Esophagus muscularis mucosa (tissue), 4 donors: ENCODE results near the gene TIGD3. TPM values are rescaled to one million over a fixed set of nuclear protein-coding genes. Genes with fewer than 3 reads are reported as not detected.

ENCODE experiments used
- DNase-seq: peaks from one replicate; pipeline ENCODE4 v3.0.0-alpha.2; 2017; ENCODE audit errors: extremely low spot score
- H3K27ac ChIP-seq, 4 donors: fragments of 200-600 bp; sonication (generic); replicated peaks in 1 of 4; 1 replicate in 3 of 4; 2 replicates in 1 of 4; pipeline ENCODE4 v1.5.1; 2016 to 2019; ENCODE audit warnings: mild to moderate bottlenecking in 1 of 4
- H3K27me3 ChIP-seq, 4 donors: fragments of 200-600 bp; sonication (generic); one replicate each; pipeline versions ENCODE4 v1.5.1 to v1.6.0; 2016 to 2019
- H3K36me3 ChIP-seq, 4 donors: fragments of 200-600 bp; sonication (generic); one replicate each; pipeline ENCODE4 v1.5.1; 2016 to 2019
- H3K4me1 ChIP-seq, 4 donors: fragments of 200-600 bp; sonication (generic); one replicate each; pipeline ENCODE4 v1.5.1; 2016 to 2019
- H3K4me3 ChIP-seq, 4 donors: fragments of 200-600 bp; sonication (generic); 1 replicate in 2 of 4; 2 replicates in 2 of 4; pipeline ENCODE4 v1.5.1; 2016 to 2019; ENCODE audit warnings: mild to moderate bottlenecking in 4 of 4, moderate library complexity in 1 of 4
- H3K9me3 ChIP-seq, 4 donors: fragments of 200-600 bp; sonication (generic); 1 replicate in 3 of 4; 2 replicates in 1 of 4; pipeline ENCODE4 v1.5.1; 2016 to 2019
- EP300 ChIP-seq: sonication (generic); formaldehyde crosslinking; IDR thresholded peaks from one replicate; pipeline ENCODE4 v1.6.1; 2017; ENCODE audit warnings: antibody characterized with exemption
- POLR2A ChIP-seq: fragments of 450-650 bp; IDR thresholded peaks from one replicate; pipeline ENCODE4 v1.6.1; 2017; ENCODE audit warnings: antibody characterized with exemption, moderate library complexity, mild to moderate bottlenecking, low read depth
- POLR2AphosphoS5 ChIP-seq, 2 donors: sonication (generic); formaldehyde crosslinking; IDR thresholded peaks; one replicate each; pipeline ENCODE4 v1.6.1; 2017; ENCODE audit warnings: antibody characterized with exemption in 2 of 2
- whole genome bisulfite sequencing: methylation state at CpG from one replicate; pipeline ENCODE4 v1.1.5; 2018; 5-methylcytosine and 5-hydroxymethylcytosine counted together
- intact Hi-C: fragments of 100-400 bp; cut with DNase I; formaldehyde crosslinking; loops from one replicate; pipeline ENCODE4 v1.15.1; 2023
- total RNA-seq, 4 donors: library from RNA; depleted of rRNA; stranded (reverse); fragments of >200 nt; gene quantifications; one replicate each; pipeline versions ENCODE4 v1.1.0 to v1.2.1, GENCODE V29; 2016
- TF ChIP-seq, protein P1 (sequence below), 3 experiments: fragments of 200-600 bp in 2 of 3; fragments of 450-650 bp in 1 of 3; sonication (generic) in 2 of 3; IDR thresholded peaks; one replicate each; pipeline ENCODE4 v1.5.1; 2017 to 2019; ENCODE audit warnings: antibody characterized with exemption in 3 of 3, mild to moderate bottlenecking in 2 of 3, moderate library complexity in 1 of 3

The TIGD3 gene
- total RNA-seq, 4 donors from 2014 or later, result 0.19 TPM; not detected in 3

GRCh38 chr11:65370659-65371049, 16.1 kb downstream of the TIGD3 start:
- intact Hi-C loops, result no loop called here
- H3K27ac ChIP-seq, result no peak overlapping the region
- WGBS, result 78% methylated on average over 6 of the region's 6 CpGs
- H3K4me1 ChIP-seq, result peaks cover 7 to 13% (median 8%) of the 10 kb centered on the region in 4 donors
- H3K4me3 ChIP-seq, result no peak overlapping the region
- H3K27me3 ChIP-seq, result no peaks in the 10 kb centered on the region
- H3K36me3 ChIP-seq, result no peaks in the 10 kb centered on the region
- no peak for TF ChIP-seq EP300
- TF ChIP-seq POLR2AphosphoS5 (IDR thresholded peaks at IDR 0.05), result no peak
- no peak for TF ChIP-seq POLR2A
- DNase-seq, result no peak
- no peaks in the 10 kb centered on the region for H3K9me3 ChIP-seq

DNA sequence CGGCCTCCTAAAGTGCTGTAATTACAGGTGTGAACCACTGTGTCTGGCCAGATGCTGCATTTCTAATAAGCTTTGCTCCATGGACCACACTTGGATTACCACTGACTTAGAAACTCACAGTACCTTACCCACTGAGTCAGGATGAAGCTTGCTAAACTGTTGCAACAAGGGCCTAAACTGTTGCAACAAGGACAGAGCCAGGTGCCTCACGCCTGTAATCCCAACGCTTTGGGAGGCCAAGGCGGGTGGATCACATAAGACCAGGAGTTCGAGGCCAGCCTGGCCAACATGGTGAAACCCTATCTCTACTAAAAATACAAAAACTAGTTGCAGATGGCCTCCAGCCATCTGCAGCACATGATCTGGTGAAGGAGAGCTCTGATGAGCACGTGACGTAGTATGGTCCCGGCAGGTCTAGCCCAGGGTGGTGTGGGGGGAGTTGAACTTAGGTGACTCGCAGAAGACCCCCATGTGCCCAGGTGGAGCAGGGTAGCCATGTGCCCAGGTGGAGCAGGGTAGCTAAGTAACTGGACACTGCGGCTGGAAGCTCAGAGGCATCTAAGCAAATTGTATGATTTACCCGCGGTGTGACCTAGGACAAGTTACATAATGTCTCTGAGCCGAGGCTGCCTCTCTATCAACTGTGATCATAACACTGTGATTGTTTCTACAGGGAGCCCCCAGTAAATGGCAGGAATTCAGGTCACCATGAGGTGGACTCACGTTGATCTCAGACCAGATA, 19.5 kb downstream of the TIGD3 start:
- Histone ChIP-seq H3K27ac (no peak overlapping the region), H3K27me3 (no peaks in the 10 kb centered on the region), H3K4me3 (no peak overlapping the region), H3K4me1 (peaks cover 0 to 4% (median 0%) of the 10 kb centered on the region in 4 donors), H3K36me3 (peaks cover 0 to 4% (median 2%) of the 10 kb centered on the region in 4 donors), H3K9me3 (no peaks in the 10 kb centered on the region)
- 90% methylated on average over 12 of the region's 14 CpGs for WGBS
- DNase-seq, result no peak
- TF ChIP-seq, protein P1, sequence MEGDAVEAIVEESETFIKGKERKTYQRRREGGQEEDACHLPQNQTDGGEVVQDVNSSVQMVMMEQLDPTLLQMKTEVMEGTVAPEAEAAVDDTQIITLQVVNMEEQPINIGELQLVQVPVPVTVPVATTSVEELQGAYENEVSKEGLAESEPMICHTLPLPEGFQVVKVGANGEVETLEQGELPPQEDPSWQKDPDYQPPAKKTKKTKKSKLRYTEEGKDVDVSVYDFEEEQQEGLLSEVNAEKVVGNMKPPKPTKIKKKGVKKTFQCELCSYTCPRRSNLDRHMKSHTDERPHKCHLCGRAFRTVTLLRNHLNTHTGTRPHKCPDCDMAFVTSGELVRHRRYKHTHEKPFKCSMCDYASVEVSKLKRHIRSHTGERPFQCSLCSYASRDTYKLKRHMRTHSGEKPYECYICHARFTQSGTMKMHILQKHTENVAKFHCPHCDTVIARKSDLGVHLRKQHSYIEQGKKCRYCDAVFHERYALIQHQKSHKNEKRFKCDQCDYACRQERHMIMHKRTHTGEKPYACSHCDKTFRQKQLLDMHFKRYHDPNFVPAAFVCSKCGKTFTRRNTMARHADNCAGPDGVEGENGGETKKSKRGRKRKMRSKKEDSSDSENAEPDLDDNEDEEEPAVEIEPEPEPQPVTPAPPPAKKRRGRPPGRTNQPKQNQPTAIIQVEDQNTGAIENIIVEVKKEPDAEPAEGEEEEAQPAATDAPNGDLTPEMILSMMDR (IDR thresholded peaks at IDR 0.05), result no peak
- TF ChIP-seq EP300 (no peak), POLR2AphosphoS5 (IDR thresholded peaks at IDR 0.05) (no peak), POLR2A (no peak)
- intact Hi-C loops, result no loop called here

DNA sequence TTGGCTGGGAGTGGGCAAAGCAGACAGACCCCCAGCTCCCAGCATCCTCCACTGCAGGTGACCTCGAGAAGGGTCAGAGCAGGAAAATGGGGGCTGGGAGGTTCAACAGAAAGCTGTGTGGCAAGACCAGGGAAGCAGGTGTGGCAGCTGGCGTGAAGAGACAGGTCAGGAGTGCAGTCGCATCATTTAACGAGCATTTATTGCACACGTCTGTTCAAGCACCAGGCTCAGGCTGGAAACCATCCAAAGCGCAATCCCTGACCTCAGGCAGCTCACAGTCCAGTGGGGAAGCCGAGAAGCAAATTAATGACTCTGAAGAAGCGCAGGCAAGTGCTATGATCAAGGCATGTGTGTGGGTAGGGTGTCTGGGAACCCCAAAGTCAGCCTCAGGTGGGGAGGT, 20.5 kb downstream of the TIGD3 start:
- WGBS, result 88% methylated on average over 8 of the region's 8 CpGs
- no peak overlapping the region for H3K27ac ChIP-seq
- no peaks in the 10 kb centered on the region for H3K27me3 ChIP-seq
- peaks cover 0 to 7% (median 2%) of the 10 kb centered on the region in 4 donors for H3K36me3 ChIP-seq
- intact Hi-C loops, result no loop called here
- peaks cover 0 to 4% (median 0%) of the 10 kb centered on the region in 4 donors for H3K4me1 ChIP-seq
- no peaks in the 10 kb centered on the region for H3K9me3 ChIP-seq
- TF ChIP-seq EP300 (no peak), POLR2A (no peak), POLR2AphosphoS5 (IDR thresholded peaks at IDR 0.05) (no peak)
- TF ChIP-seq, protein P1 (IDR thresholded peaks at IDR 0.05), result no peak
- DNase-seq, result no peak
- H3K4me3 ChIP-seq, result no peak overlapping the region

DNA sequence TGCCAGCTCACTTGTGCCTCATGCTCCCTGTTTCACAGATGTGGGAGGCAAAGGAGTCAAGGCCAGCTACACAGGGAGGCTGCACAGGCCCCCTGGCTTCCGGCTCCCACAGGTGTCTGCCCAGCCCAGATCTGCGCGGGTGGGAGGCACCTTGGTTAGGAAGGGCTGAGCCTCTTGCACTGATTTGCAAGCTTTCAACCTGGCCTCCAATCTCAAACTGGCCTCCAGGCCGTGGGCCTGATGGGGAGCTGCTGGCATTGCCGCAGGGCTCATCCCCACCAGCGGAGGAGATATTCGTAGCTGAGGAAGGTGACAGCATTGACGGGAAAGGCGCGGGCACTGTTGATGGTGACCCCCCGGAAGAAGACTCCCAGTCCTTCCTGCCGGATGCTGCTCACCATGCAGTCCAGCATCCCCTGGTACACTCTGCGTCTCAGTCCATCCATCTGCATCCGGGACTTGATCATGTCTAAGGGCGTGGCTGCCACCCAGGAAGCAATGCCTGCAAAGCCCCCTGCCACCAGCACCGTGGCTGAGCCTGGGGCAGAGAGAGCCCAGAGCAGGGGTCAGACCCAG, 21.7 kb downstream of the TIGD3 start:
- 91% methylated on average over 12 of the region's 16 CpGs for WGBS
- no peaks in the 10 kb centered on the region for H3K27me3 ChIP-seq
- no peak overlapping the region for H3K27ac ChIP-seq
- no peak overlapping the region for H3K4me3 ChIP-seq
- intact Hi-C loops, result no loop called here
- peaks cover 3 to 11% (median 7%) of the 10 kb centered on the region in 4 donors for H3K4me1 ChIP-seq
- H3K36me3 ChIP-seq, result peaks cover 0 to 7% (median 2%) of the 10 kb centered on the region in 4 donors
- TF ChIP-seq POLR2A, result no peak
- no peak for TF ChIP-seq POLR2AphosphoS5 (IDR thresholded peaks at IDR 0.05)
- TF ChIP-seq EP300, result no peak
- TF ChIP-seq, protein P1 (IDR thresholded peaks at IDR 0.05), result no peak
- no peaks in the 10 kb centered on the region for H3K9me3 ChIP-seq
- DNase-seq, result no peak

DNA sequence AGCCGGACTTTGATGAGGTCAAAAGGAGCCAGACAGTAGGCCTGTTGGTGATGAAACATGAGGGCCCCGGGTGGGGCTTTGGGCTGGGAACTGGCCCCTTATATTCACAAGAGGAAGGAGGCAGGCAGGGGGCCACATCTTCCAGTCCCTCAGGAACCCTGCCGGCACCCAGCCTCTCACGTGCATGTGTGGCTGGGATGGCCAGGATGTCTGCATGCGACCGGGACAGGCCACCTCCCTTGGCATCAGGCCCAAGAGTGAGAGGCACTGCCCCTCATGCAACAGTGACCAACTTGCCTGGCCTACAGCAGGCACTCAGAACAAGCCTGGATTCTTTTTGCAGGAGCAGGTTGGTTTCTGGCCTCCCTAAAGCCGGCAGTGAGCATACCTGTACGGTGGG, 22.5 kb downstream of the TIGD3 start:
- intact Hi-C loops, result no loop called here
- no peak overlapping the region for H3K27ac ChIP-seq
- WGBS, result 60% methylated on average over 1 of the region's 8 CpGs

More for the DNA sequence above, 22.5 kb downstream of the TIGD3 start:
- no peaks in the 10 kb centered on the region for H3K27me3 ChIP-seq
- peaks cover 0 to 7% (median 2%) of the 10 kb centered on the region in 4 donors for H3K36me3 ChIP-seq
- H3K4me3 ChIP-seq, result no peak overlapping the region
- H3K4me1 ChIP-seq, result peaks cover 11 to 16% (median 15%) of the 10 kb centered on the region in 4 donors
- TF ChIP-seq, protein P1 (IDR thresholded peaks at IDR 0.05), result no peak
- TF ChIP-seq POLR2AphosphoS5 (IDR thresholded peaks at IDR 0.05) (no peak), POLR2A (no peak), EP300 (no peak)
- DNase-seq, result no peak
- no peaks in the 10 kb centered on the region for H3K9me3 ChIP-seq
